ENCODE results near the gene PSMG1. TPM values are rescaled to one million over a fixed set of nuclear protein-coding genes. Genes with fewer than 3 reads are reported as not detected.

The PSMG1 gene
- total RNA-seq, 1 donor from 2014 or later = 35.0 TPM

DNA sequence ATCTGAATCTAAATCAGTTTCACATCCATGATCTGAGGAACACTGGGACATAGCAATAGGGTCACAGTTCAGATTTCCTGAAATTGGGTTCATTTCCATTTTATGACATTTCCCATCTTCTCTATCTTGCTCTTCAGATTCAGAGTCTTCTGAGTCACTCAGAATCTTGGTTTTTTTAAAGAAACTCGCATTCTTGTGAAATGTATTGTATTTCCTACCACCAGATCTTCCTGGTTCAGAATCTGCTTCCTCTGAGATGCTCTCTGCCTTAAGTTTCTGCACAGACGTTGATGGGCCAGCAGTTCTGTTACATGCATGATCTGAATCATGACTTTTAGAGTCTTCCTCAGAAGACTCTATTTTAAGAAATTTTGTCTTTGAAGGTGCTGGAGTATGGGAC, 15.5 kb upstream of the PSMG1 start:
- Mint-ChIP-seq H3K4me3 (ENCODE audit: low read depth) (no peak overlapping the region), H3K4me1 (ENCODE audit: low read depth) (peaks cover 8% of the 10 kb centered on the region), H3K27me3 (no peaks in the 10 kb centered on the region), H3K36me3 (ENCODE audit: insufficient read depth) (peaks cover 40% of the 10 kb centered on the region), H3K27ac (no peak overlapping the region), H3K9me3 (ENCODE audit: low read depth) (no peaks in the 10 kb centered on the region)
- TF ChIP-seq, protein P1, sequence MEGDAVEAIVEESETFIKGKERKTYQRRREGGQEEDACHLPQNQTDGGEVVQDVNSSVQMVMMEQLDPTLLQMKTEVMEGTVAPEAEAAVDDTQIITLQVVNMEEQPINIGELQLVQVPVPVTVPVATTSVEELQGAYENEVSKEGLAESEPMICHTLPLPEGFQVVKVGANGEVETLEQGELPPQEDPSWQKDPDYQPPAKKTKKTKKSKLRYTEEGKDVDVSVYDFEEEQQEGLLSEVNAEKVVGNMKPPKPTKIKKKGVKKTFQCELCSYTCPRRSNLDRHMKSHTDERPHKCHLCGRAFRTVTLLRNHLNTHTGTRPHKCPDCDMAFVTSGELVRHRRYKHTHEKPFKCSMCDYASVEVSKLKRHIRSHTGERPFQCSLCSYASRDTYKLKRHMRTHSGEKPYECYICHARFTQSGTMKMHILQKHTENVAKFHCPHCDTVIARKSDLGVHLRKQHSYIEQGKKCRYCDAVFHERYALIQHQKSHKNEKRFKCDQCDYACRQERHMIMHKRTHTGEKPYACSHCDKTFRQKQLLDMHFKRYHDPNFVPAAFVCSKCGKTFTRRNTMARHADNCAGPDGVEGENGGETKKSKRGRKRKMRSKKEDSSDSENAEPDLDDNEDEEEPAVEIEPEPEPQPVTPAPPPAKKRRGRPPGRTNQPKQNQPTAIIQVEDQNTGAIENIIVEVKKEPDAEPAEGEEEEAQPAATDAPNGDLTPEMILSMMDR (IDR thresholded peaks at IDR 0.05; ENCODE audit: unreplicated experiment) = no peak
- no peak for DNase-seq (ENCODE audit: low spot score, unreplicated experiment)

DNA sequence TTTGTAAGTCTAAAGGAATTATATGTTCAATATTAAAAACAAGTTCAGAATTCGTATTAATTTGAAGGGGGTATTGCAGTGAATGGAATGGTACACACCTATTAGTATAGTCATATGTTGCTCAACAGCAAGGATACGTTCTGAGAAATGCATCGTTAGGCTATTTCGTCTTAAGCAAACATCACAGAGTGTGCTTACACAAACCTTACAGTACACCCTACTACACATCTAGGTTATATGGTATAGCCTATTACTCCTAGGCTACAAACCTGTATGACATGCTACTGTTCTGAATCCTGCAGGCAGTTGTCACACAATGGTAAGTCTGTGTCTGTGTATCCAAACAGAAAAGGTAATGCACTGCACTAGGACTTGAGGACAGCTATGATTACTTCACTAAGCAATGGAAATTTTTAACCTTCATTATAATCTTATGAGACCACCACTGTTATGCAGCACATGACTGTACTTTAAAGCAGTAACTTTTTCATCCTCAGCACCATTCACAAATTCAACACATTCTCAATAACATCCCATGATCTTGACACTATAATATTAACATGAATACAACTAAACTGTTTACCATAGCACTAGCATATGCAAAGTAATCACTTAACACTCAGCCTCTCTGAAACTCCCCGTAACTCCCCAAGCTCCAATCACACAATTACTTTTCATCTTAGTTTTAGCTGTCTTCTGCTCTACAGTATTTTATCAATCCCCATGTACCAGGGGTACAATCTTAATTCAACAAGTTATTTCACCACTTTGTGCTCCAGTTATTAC, 14.4 kb upstream of the PSMG1 start:
- TF ChIP-seq, protein P1 (IDR thresholded peaks at IDR 0.05; ENCODE audit: unreplicated experiment) = no peak
- Mint-ChIP-seq H3K27ac (no peak overlapping the region), H3K4me3 (ENCODE audit: low read depth) (no peak overlapping the region), H3K36me3 (ENCODE audit: insufficient read depth) (peaks cover 35% of the 10 kb centered on the region), H3K9me3 (ENCODE audit: low read depth) (no peaks in the 10 kb centered on the region), H3K27me3 (no peaks in the 10 kb centered on the region), H3K4me1 (ENCODE audit: low read depth) (peaks cover 8% of the 10 kb centered on the region)
- no peak for DNase-seq (ENCODE audit: low spot score, unreplicated experiment)

DNA sequence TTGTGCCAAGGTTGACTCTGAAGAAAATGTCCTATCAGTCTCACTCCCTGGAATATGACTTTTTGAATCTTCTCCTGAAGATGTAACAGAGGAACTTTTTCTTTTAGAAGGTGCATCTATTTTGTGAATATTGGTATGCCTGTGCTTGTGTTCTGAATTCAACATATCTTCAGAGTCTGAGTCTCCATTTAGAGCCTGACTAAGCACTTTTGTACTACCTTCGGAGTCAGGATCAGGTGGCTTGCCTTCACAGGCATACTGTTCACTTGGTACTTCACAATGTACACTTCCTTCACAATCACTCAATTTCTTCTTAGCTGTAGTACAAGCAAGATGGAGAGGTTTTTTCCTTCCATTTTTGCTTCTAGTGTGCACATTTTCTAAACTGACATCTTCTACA, 13.6 kb upstream of the PSMG1 start:
- no peak for DNase-seq (ENCODE audit: low spot score, unreplicated experiment)
- H3K27me3 Mint-ChIP-seq = no peaks in the 10 kb centered on the region
- TF ChIP-seq, protein P1 (IDR thresholded peaks at IDR 0.05; ENCODE audit: unreplicated experiment) = no peak
- H3K27ac Mint-ChIP-seq = no peak overlapping the region
- no peaks in the 10 kb centered on the region for H3K9me3 Mint-ChIP-seq (ENCODE audit: low read depth)
- H3K4me1 Mint-ChIP-seq (ENCODE audit: low read depth) = peaks cover 8% of the 10 kb centered on the region
- H3K36me3 Mint-ChIP-seq (ENCODE audit: insufficient read depth) = peaks cover 34% of the 10 kb centered on the region
- no peak overlapping the region for H3K4me3 Mint-ChIP-seq (ENCODE audit: low read depth)

DNA sequence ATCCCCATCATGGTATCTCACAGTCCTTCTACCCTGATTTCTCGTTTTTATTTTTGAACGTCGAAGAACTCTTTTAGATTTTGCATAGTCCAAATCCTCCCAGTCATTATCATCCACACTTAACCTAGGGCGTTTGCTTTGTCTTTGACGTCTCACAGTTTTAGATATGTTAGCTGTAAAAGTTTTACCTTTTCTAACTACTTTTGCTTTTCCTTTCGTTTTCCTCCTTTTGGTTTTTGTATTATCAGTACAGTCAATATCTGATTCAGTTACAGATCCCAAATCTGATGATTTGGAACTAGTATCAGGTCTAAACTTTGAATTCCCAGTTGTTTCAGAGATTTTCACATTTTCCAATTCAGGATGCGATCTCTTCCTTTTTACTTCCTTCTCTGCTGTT, 13.1 kb upstream of the PSMG1 start:
- no peak overlapping the region for H3K4me3 Mint-ChIP-seq (ENCODE audit: low read depth)
- peaks cover 8% of the 10 kb centered on the region for H3K4me1 Mint-ChIP-seq (ENCODE audit: low read depth)
- TF ChIP-seq, protein P1 (IDR thresholded peaks at IDR 0.05; ENCODE audit: unreplicated experiment) = no peak
- H3K36me3 Mint-ChIP-seq (ENCODE audit: insufficient read depth) = peaks cover 30% of the 10 kb centered on the region
- H3K9me3 Mint-ChIP-seq (ENCODE audit: low read depth) = no peaks in the 10 kb centered on the region
- H3K27ac Mint-ChIP-seq = no peak overlapping the region
- DNase-seq (ENCODE audit: low spot score, unreplicated experiment) = no peak
- H3K27me3 Mint-ChIP-seq = no peaks in the 10 kb centered on the region

DNA sequence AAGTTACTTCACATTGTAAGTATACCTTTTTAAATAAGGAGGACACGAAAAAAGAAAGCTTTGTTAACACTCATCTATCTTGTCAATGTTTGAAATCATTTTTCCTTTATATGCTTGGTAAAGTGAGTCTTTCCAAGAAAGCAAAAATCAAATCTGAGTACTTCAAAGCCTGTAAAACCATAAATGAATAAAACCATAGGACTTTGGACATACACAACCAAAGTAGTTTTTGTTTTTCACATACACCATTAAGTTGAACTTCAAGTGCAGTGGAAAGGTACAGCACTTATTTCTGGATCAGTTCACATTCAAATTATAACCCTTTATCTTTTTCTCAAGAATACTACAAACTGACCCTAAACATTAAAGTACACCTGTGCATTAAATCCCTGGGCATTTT, 10.1 kb upstream of the PSMG1 start:
- peaks cover 22% of the 10 kb centered on the region for H3K36me3 Mint-ChIP-seq (ENCODE audit: insufficient read depth)
- no peaks in the 10 kb centered on the region for H3K9me3 Mint-ChIP-seq (ENCODE audit: low read depth)
- no peaks in the 10 kb centered on the region for H3K27me3 Mint-ChIP-seq
- no peak overlapping the region for H3K27ac Mint-ChIP-seq
- TF ChIP-seq, protein P1 (IDR thresholded peaks at IDR 0.05; ENCODE audit: unreplicated experiment) = no peak
- no peak overlapping the region for H3K4me3 Mint-ChIP-seq (ENCODE audit: low read depth)
- no peak for DNase-seq (ENCODE audit: low spot score, unreplicated experiment)
- H3K4me1 Mint-ChIP-seq (ENCODE audit: low read depth) = peaks cover 8% of the 10 kb centered on the region
